H9 (cell line): ENCODE results near the gene CCDC127. TPM values are rescaled to one million over a fixed set of nuclear protein-coding genes. Genes with fewer than 3 reads are reported as not detected.
A peak's percentile ranks its signal among the peaks of the same experiment; 100 is the strongest.

ENCODE experiments used
- DNase-seq: peaks from one replicate; pipeline ENCODE4 v3.0.0-alpha.2; 2017
- H2AFZ ChIP-seq: one replicate; pipeline ENCODE4 v1.6.1; 2013; ENCODE audit warnings: mild to moderate bottlenecking, low read length, control low read depth, moderate library complexity
- H2AK5ac ChIP-seq: 2 replicates; pipeline ENCODE4 v1.6.1; 2013; ENCODE audit warnings: low read length, control low read depth, mixed read lengths; ENCODE audit not compliant: insufficient read length
- H2BK120ac ChIP-seq: one replicate; pipeline ENCODE4 v1.6.1; 2013; ENCODE audit warnings: low read depth, mild to moderate bottlenecking, low read length, control low read depth, inconsistent platforms; ENCODE audit not compliant: poor library complexity, severe bottlenecking
- H2BK12ac ChIP-seq: 2 replicates; pipeline ENCODE4 v1.6.1; 2013; ENCODE audit warnings: low read length, control low read depth, mixed read lengths, low read depth; ENCODE audit not compliant: insufficient read length
- H2BK15ac ChIP-seq: 2 replicates; pipeline ENCODE4 v1.6.1; 2013; ENCODE audit warnings: low read depth, low read length, control low read depth
- H2BK20ac ChIP-seq: one replicate; pipeline ENCODE4 v1.6.1; 2013; ENCODE audit warnings: low read depth, mild to moderate bottlenecking, low read length, control low read depth, inconsistent platforms; ENCODE audit not compliant: poor library complexity, severe bottlenecking
- H2BK5ac ChIP-seq: 2 replicates; pipeline ENCODE4 v1.6.1; 2013; ENCODE audit warnings: low read length, control low read depth, mixed read lengths; ENCODE audit not compliant: insufficient read length
- H3K14ac ChIP-seq: 2 replicates; pipeline ENCODE4 v1.6.1; 2013; ENCODE audit warnings: low read length, control low read depth; ENCODE audit not compliant: insufficient read depth
- H3K18ac ChIP-seq: 2 replicates; pipeline ENCODE4 v1.6.1; 2013; ENCODE audit warnings: low read depth, mild to moderate bottlenecking, mixed read lengths, low read length, control low read depth; ENCODE audit not compliant: insufficient read length
- H3K23ac ChIP-seq: 2 replicates; pipeline ENCODE4 v1.6.1; 2013; ENCODE audit warnings: low read length, control low read depth, mixed read lengths, low read depth; ENCODE audit not compliant: insufficient read length
- H3K23me2 ChIP-seq: 2 replicates; pipeline ENCODE4 v1.6.1; 2013; ENCODE audit warnings: low read depth, mild to moderate bottlenecking, mixed read lengths, low read length, control low read depth; ENCODE audit not compliant: insufficient read length, poor library complexity, severe bottlenecking
- H3K27ac ChIP-seq: 2 replicates; pipeline ENCODE4 v1.5.1; 2013; ENCODE audit warnings: low read length, control low read depth, mixed read lengths, low read depth; ENCODE audit not compliant: insufficient read length
- H3K27me3 ChIP-seq: 2 replicates; pipeline ENCODE4 v1.6.1; 2013; ENCODE audit warnings: low read length, control low read depth, inconsistent platforms; ENCODE audit not compliant: insufficient read depth
- H3K4ac ChIP-seq: 2 replicates; pipeline ENCODE4 v1.6.1; 2013; ENCODE audit warnings: low read depth, mild to moderate bottlenecking, control low read depth, inconsistent platforms, low read length, moderate library complexity
- H3K4me1 ChIP-seq: 2 replicates; pipeline ENCODE4 v1.6.1; 2013; ENCODE audit warnings: low read length, control low read depth, inconsistent platforms; ENCODE audit not compliant: insufficient read depth
- H3K4me2 ChIP-seq: 2 replicates; pipeline ENCODE4 v1.6.1; 2013; ENCODE audit warnings: low read length, control low read depth, mixed read lengths; ENCODE audit not compliant: insufficient read length, insufficient read depth
- H3K56ac ChIP-seq: 2 replicates; pipeline ENCODE4 v1.6.1; 2013; ENCODE audit warnings: low read depth, mild to moderate bottlenecking, mixed read lengths, low read length, control low read depth; ENCODE audit not compliant: insufficient read length
- H3K79me1 ChIP-seq: 2 replicates; pipeline ENCODE4 v1.6.1; 2013; ENCODE audit warnings: low read depth, mild to moderate bottlenecking, moderate library complexity, low read length, control low read depth, inconsistent platforms; ENCODE audit not compliant: insufficient read depth, poor library complexity, severe bottlenecking
- H3K79me2 ChIP-seq: 2 replicates; pipeline ENCODE4 v1.6.1; 2013; ENCODE audit warnings: low read length, control low read depth, inconsistent platforms; ENCODE audit not compliant: insufficient read depth
- H3K9ac ChIP-seq: 2 replicates; pipeline ENCODE4 v1.6.1; 2013; ENCODE audit warnings: low read length, control low read depth, mixed read lengths; ENCODE audit not compliant: insufficient read length; ENCODE audit errors: extremely low read depth
- H3K9me3 ChIP-seq: one replicate; pipeline ENCODE4 v1.6.1; 2013; ENCODE audit warnings: low read depth, low read length, inconsistent platforms; ENCODE audit not compliant: control insufficient read depth
- H3T11ph ChIP-seq: one replicate; pipeline ENCODE4 v1.6.1; 2013; ENCODE audit warnings: mild to moderate bottlenecking, low read length, control low read depth, inconsistent platforms
- H4K20me1 ChIP-seq: one replicate; pipeline ENCODE4 v1.6.1; 2013; ENCODE audit not compliant: control insufficient read depth, insufficient read length, insufficient read depth
- H4K5ac ChIP-seq: 2 replicates; pipeline ENCODE4 v1.6.1; 2013; ENCODE audit warnings: low read depth, mild to moderate bottlenecking, mixed read lengths, low read length, control low read depth; ENCODE audit not compliant: insufficient read length
- H4K8ac ChIP-seq: replicated peaks from 2 replicates; pipeline ENCODE4 v1.6.1; 2013; ENCODE audit warnings: low read length, control low read depth, mixed read lengths, low read depth; ENCODE audit not compliant: insufficient read length
- H4K91ac ChIP-seq: 2 replicates; pipeline ENCODE4 v1.6.1; 2013; ENCODE audit warnings: low read depth, mild to moderate bottlenecking, moderate library complexity, mixed read lengths, low read length, control low read depth; ENCODE audit not compliant: insufficient read length
- H3K27ac Mint-ChIP-seq, 3 experiments: 2 replicates in 2 of 3; 3 replicates in 1 of 3; pipeline ENCODE4 v1.8.0; 2020 to 2021; ENCODE audit warnings: mixed read lengths in 3 of 3, mild to moderate bottlenecking in 1 of 3, moderate library complexity in 1 of 3
- H3K27me3 Mint-ChIP-seq: 2 replicates; pipeline ENCODE4 v1.8.0; 2021; ENCODE audit warnings: low read depth, mild to moderate bottlenecking, moderate library complexity, mixed read lengths
- H3K36me3 Mint-ChIP-seq, 3 experiments: 2 replicates in 2 of 3; 3 replicates in 1 of 3; pipeline ENCODE4 v1.8.0; 2020 to 2021; ENCODE audit warnings: low read depth in 3 of 3, mixed read lengths in 3 of 3; ENCODE audit not compliant: insufficient read depth in 1 of 3
- H3K4me1 Mint-ChIP-seq, 2 experiments: 2 replicates each; pipeline ENCODE4 v1.8.0; 2020; ENCODE audit warnings: mixed read lengths in 2 of 2
- H3K4me3 Mint-ChIP-seq, 2 experiments: 2 replicates in 1 of 2; 3 replicates in 1 of 2; pipeline ENCODE4 v1.8.0; 2020 to 2021; ENCODE audit warnings: mild to moderate bottlenecking in 2 of 2, mixed read lengths in 2 of 2, moderate library complexity in 1 of 2
- H3K9me3 Mint-ChIP-seq, 2 experiments: 2 replicates in 1 of 2; 3 replicates in 1 of 2; pipeline ENCODE4 v1.8.0; 2020; ENCODE audit warnings: mild to moderate bottlenecking in 2 of 2, mixed read lengths in 2 of 2, moderate library complexity in 1 of 2
- CTCF ChIP-seq: fragments of 200-600 bp; sonication (generic); conservative IDR thresholded peaks from 3 replicates; pipeline ENCODE4 v1.8.0; 2021; ENCODE audit warnings: antibody characterized with exemption, mild to moderate bottlenecking
- WGBS: extraction: QIAGEN DNeasy Blood & Tissue Kit; methylation state at CpG from one replicate; pipeline ENCODE4 v1.1.7; 2013; ENCODE audit warnings: missing lambda C conversion rate, low lambda C conversion rate, mixed read lengths; ENCODE audit not compliant: insufficient read length; ENCODE audit errors: extremely low coverage; 5-methylcytosine and 5-hydroxymethylcytosine counted together
- total RNA-seq: library from RNA; stranded (reverse); gene quantifications from 2 replicates; pipeline ENCODE4 v1.2.1, GENCODE V29; 2021

CCDC127 gene
- total RNA-seq, 1 experiment from 2014 or later: 9.0 TPM

GRCh38 chr5:153256-153655 lies 64.7 kb downstream of the CCDC127 start:
- Mint-ChIP-seq H3K9me3 (no peaks in the 10 kb centered on the region; a peak in 1 of 5 replicates), H3K27ac (peak overlapping the region in 1 of 3 experiments; percentile 19; a peak in 1 of 7 replicates)

More at GRCh38 chr5:153256-153655, 64.7 kb downstream of the CCDC127 start:
- Histone ChIP-seq H4K91ac (no peak overlapping the region), H2BK120ac (no peak overlapping the region), H3T11ph (no peak overlapping the region), H3K56ac (no peak overlapping the region), H3K27ac (no peak overlapping the region), H2BK15ac (no peak overlapping the region), H3K27me3 (no peaks in the 10 kb centered on the region), H3K23ac (no peak overlapping the region), H4K5ac (no peak overlapping the region), H3K4me1 (no peaks in the 10 kb centered on the region), H2AK5ac (no peak overlapping the region), H3K4me2 (no peak overlapping the region), H2BK5ac (no peak overlapping the region), H3K9me3 (no peaks in the 10 kb centered on the region), H3K14ac (no peak overlapping the region), H3K23me2 (no peaks in the 10 kb centered on the region), H3K18ac (no peak overlapping the region), H2AFZ (no peak overlapping the region), H4K20me1 (no peaks in the 10 kb centered on the region), H4K8ac (no peak overlapping the region), H3K79me2 (no peaks in the 10 kb centered on the region), H3K4ac (no peak overlapping the region), H3K9ac (no peak overlapping the region), H2BK12ac (no peak overlapping the region), H3K79me1 (no peaks in the 10 kb centered on the region), H2BK20ac (no peak overlapping the region)
- H3K36me3 Mint-ChIP-seq: peaks cover 32 to 89% (median 86%) of the 10 kb centered on the region in 3 experiments; a peak in 6 of 7 replicates
- no peaks in the 10 kb centered on the region; the same call in 1 of the 2 replicates for H3K27me3 Mint-ChIP-seq
- H3K4me1 Mint-ChIP-seq: peaks cover 4 to 9% of the 10 kb centered on the region in 2 experiments
- DNase-seq: no peak
- no peak overlapping the region for H3K4me3 Mint-ChIP-seq
- WGBS: no CpG with 5 or more reads among the region's 8 CpGs
- TF ChIP-seq CTCF: no peak
